Gastrocnemius medialis (tissue), 4 donors: ENCODE measurements around the gene CCDC51. TPM values are rescaled to one million over a fixed set of nuclear protein-coding genes. Genes with fewer than 3 reads are reported as not detected.

Source experiments
- ATAC-seq, 2 donors: fragments of 150-250 bp; one replicate each; pipeline ENCODE4 v1.9.1; 2016
- DNase-seq, 2 donors: peaks; one replicate each; pipeline ENCODE4 v3.0.0-alpha.2; 2019
- H3K27ac ChIP-seq, 4 donors: fragments of 200-600 bp; sonication (generic); 1 replicate in 1 of 4; 2 replicates in 3 of 4; pipeline ENCODE4 v1.5.1; 2016 to 2018; ENCODE audit warnings: mild to moderate bottlenecking in 2 of 4, moderate library complexity in 1 of 4
- H3K27me3 ChIP-seq, 3 donors: fragments of 200-600 bp; sonication (generic) in 2 of 3; 1 replicate in 1 of 3; 2 replicates in 2 of 3; pipeline versions ENCODE4 v1.5.1 to v1.6.0; 2016 to 2019; ENCODE audit warnings: mild to moderate bottlenecking in 1 of 3, moderate library complexity in 1 of 3
- H3K36me3 ChIP-seq, 2 donors: fragments of 200-600 bp; sonication (generic) in 1 of 2; one replicate each; pipeline ENCODE4 v1.5.1; 2017 to 2018
- H3K4me1 ChIP-seq, 2 donors: fragments of 200-600 bp; sonication (generic) in 1 of 2; one replicate each; pipeline ENCODE4 v1.5.1; 2016 to 2017; ENCODE audit warnings: mild to moderate bottlenecking in 2 of 2
- H3K4me3 ChIP-seq, 4 donors: fragments of 200-600 bp; sonication (generic) in 3 of 4; 1 replicate in 1 of 4; 2 replicates in 3 of 4; pipeline ENCODE4 v1.5.1; 2016 to 2019; ENCODE audit warnings: mild to moderate bottlenecking in 2 of 4
- H3K9me3 ChIP-seq, 3 donors: fragments of 200-600 bp; sonication (generic) in 2 of 3; 1 replicate in 1 of 3; 2 replicates in 2 of 3; pipeline ENCODE4 v1.5.1; 2016 to 2019
- POLR2A ChIP-seq, 2 donors: fragments of 450-650 bp; IDR thresholded peaks; one replicate each; pipeline ENCODE4 v1.6.1; 2017; ENCODE audit warnings: antibody characterized with exemption in 2 of 2, mild to moderate bottlenecking in 2 of 2, moderate library complexity in 2 of 2
- in situ Hi-C, 4 donors: fragments of 200-750 bp; cut with MboI; loops; one replicate each; pipeline versions ENCODE4 v1.15.0 to v1.8.0; 2017; ENCODE audit warnings: low sequenced_read_pairs in 4 of 4
- intact Hi-C: fragments of 100-400 bp; cut with DNase I; formaldehyde crosslinking; loops from one replicate; pipeline ENCODE4 v1.15.1; 2023; ENCODE audit warnings: low total_unique reads
- total RNA-seq, 4 donors: library from RNA; depleted of rRNA; stranded (reverse); fragments of >200 nt; gene quantifications; one replicate each; pipeline versions ENCODE4 v1.1.0 to v1.2.3, GENCODE V29; 2016
- TF ChIP-seq, protein P1 (sequence below), 5 experiments: fragments of 450-650 bp in 3 of 5; fragments of 200-600 bp in 2 of 5; sonication (generic) in 2 of 5; IDR thresholded peaks in 4 of 5; conservative IDR thresholded peaks in 1 of 5; 1 replicate in 4 of 5; 2 replicates in 1 of 5; pipeline ENCODE4 v1.5.1; 2016 to 2019; ENCODE audit warnings: antibody characterized with exemption in 5 of 5, mild to moderate bottlenecking in 3 of 5, moderate library complexity in 3 of 5

The CCDC51 gene
- total RNA-seq, 4 donors from 2014 or later: 4.9 to 12.2 (median 9.9) TPM

DNA sequence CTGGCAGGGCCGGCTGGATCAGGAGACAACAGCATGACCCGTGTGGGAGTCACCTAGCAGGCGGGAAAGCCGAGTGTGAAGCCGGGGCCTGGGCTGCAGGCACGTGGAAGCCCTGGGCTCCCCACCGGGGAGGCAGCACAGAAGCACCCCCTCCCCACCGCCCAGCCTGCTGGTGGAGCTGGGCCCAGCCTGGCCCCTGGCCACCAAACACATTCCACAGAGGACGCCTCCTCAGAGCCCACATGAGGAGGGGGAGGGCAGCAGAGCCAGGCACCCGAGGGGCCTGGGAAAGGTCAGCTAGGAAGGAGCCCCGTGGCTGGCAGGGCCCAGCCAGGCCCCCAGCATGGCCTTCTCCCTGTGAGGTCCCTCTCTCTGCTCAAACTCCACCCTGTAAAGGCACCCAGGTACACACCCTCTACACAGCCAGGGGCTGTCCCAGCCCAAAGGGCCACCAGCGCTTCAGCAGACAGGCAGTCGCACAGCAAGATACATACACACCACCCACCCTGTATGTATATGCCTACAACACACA is 14.6 kb downstream of the CCDC51 start:
- TF ChIP-seq, protein P1, sequence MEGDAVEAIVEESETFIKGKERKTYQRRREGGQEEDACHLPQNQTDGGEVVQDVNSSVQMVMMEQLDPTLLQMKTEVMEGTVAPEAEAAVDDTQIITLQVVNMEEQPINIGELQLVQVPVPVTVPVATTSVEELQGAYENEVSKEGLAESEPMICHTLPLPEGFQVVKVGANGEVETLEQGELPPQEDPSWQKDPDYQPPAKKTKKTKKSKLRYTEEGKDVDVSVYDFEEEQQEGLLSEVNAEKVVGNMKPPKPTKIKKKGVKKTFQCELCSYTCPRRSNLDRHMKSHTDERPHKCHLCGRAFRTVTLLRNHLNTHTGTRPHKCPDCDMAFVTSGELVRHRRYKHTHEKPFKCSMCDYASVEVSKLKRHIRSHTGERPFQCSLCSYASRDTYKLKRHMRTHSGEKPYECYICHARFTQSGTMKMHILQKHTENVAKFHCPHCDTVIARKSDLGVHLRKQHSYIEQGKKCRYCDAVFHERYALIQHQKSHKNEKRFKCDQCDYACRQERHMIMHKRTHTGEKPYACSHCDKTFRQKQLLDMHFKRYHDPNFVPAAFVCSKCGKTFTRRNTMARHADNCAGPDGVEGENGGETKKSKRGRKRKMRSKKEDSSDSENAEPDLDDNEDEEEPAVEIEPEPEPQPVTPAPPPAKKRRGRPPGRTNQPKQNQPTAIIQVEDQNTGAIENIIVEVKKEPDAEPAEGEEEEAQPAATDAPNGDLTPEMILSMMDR (IDR thresholded peaks at IDR 0.05 in 4 of 5, conservative IDR thresholded peaks at IDR 0.05 in 1 of 5): no peak
- TF ChIP-seq POLR2A (IDR thresholded peaks at IDR 0.05): no peak
- Histone ChIP-seq H3K9me3 (no peaks in the 10 kb centered on the region), H3K36me3 (no peaks in the 10 kb centered on the region), H3K4me1 (peaks cover 5 to 9% of the 10 kb centered on the region in 2 donors), H3K27ac (no peak overlapping the region), H3K4me3 (no peak overlapping the region), H3K27me3 (peaks cover 0 to 10% (median 0%) of the 10 kb centered on the region in 3 donors)
- in situ Hi-C loops (no loop called here), intact Hi-C loops (no loop called here)
- DNase-seq (no peak), ATAC-seq (no peak)

DNA sequence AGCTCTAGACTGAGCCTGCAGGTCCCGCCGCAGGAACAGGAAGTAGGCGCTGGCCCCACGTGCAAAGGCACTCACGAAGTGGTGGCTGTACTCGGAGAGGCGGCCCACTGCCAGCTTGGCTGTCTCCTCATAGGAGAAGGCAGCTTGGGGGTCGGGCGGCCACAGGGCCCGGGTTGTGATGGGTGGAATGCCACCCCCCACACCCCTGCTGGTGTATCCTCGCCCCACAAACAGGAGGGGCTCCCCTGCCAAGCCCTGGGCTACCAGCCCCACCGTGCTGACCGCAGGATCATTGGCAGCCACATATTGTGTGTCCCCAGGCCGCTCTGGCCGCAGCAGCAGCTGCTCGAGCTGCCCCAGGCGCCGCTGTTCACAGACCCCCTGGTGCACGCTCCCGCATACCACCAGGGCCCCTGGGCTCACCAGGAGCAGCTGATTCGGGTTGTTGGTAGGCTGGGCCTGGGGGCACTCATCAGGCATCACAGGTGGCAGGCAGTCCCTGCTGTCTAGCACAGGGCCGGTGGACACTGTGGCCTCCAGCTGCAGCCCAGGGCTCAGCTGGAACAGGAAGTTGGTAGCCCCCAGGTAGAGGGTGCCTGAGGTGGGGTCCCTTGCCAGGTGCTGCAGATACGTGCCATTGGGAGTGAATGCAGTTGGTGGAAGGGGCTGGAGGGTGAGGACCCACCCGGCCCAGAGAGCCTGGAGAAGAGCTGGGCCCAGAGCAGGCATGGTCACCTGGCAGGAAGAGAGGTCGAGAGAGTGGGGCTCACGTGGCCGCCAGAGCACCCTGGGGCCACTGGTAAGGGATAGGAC is 15.8 kb downstream of the CCDC51 start:
- Histone ChIP-seq H3K9me3 (no peaks in the 10 kb centered on the region), H3K27ac (no peak overlapping the region), H3K36me3 (no peaks in the 10 kb centered on the region), H3K4me3 (no peak overlapping the region), H3K4me1 (peaks cover 0 to 5% of the 10 kb centered on the region in 2 donors), H3K27me3 (peaks cover 0 to 10% (median 0%) of the 10 kb centered on the region in 3 donors)
- intact Hi-C loops: no loop called here
- DNase-seq (no peak), ATAC-seq (no peak)
- in situ Hi-C loops: no loop called here
- TF ChIP-seq, protein P1 (IDR thresholded peaks at IDR 0.05 in 4 of 5, conservative IDR thresholded peaks at IDR 0.05 in 1 of 5): no peak
- TF ChIP-seq POLR2A (IDR thresholded peaks at IDR 0.05): no peak

DNA sequence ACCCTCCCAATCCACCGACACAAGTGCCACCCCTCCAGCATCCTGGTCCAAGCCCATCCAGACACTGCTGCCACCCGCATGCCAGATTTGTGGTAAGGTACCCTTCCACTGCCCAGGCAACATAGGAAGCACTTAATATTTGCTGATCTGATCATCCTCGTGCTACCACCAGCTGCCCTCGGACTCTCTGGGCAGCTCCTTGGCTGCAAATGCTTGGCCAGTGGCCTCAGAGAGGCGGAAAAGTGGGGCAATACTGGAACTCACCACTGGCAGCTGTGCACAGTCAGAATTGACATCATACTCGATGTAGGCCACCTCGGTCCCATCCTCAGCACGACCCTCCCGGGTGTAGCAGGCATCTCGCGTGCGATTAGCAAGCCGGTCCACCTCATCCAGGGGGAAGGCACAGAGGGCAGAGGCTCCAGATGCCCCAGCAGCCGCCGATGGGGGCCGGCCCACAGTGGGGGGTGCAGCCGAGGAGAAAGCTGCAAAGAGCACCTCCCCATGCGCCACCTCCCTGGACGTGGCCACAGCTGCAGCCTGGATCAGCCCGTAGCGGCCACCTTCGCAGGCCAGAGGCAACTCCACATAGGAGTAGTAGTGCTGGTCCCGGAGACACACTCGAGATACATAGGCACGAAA is 16.6 kb downstream of the CCDC51 start:
- Histone ChIP-seq H3K27ac (no peak overlapping the region), H3K4me3 (no peak overlapping the region), H3K9me3 (no peaks in the 10 kb centered on the region), H3K36me3 (no peaks in the 10 kb centered on the region), H3K27me3 (peaks cover 0 to 4% (median 0%) of the 10 kb centered on the region in 3 donors), H3K4me1 (peaks cover 0 to 5% of the 10 kb centered on the region in 2 donors)
- intact Hi-C loops: no loop called here
- ATAC-seq (no peak), DNase-seq (no peak)
- in situ Hi-C loops: no loop called here
- TF ChIP-seq, protein P1 (IDR thresholded peaks at IDR 0.05 in 4 of 5, conservative IDR thresholded peaks at IDR 0.05 in 1 of 5): no peak
- TF ChIP-seq POLR2A (IDR thresholded peaks at IDR 0.05): no peak

DNA sequence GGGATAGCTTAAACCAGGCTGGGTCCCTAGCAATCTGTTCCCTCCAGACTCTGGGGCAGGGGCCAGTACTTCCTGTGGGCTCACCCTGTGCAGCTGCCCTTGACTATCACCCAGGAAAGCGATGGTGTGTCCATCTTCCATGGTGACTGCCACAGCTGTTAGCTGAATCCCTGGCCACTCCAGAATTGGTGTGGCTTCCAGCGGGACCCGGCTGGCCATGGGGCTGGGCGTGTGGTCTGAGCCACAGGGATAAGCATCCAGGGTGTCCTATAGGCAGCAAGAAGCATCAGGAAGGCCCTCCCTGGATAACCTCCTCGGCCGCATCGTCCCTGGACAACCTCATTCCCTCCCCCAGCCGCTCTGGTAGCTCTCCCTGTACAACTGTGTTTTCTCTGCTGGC is 17.2 kb downstream of the CCDC51 start:
- intact Hi-C loops (no loop called here), in situ Hi-C loops (no loop called here)
- peaks cover 0 to 5% of the 10 kb centered on the region in 2 donors for H3K4me1 ChIP-seq
- no peak overlapping the region for H3K4me3 ChIP-seq
- no peak for DNase-seq
- no peak for ATAC-seq
- no peaks in the 10 kb centered on the region for H3K9me3 ChIP-seq
- TF ChIP-seq POLR2A (IDR thresholded peaks at IDR 0.05): no peak
- TF ChIP-seq, protein P1 (IDR thresholded peaks at IDR 0.05 in 4 of 5, conservative IDR thresholded peaks at IDR 0.05 in 1 of 5): no peak
- no peaks in the 10 kb centered on the region for H3K36me3 ChIP-seq
- H3K27ac ChIP-seq: no peak overlapping the region
- H3K27me3 ChIP-seq: no peaks in the 10 kb centered on the region
